ENCODE measurements around the gene APOL5. TPM values are rescaled to one million over a fixed set of nuclear protein-coding genes. Genes with fewer than 3 reads are reported as not detected.

APOL5 gene
- total RNA-seq, 1 experiment from 2014 or later, result not detected

DNA sequence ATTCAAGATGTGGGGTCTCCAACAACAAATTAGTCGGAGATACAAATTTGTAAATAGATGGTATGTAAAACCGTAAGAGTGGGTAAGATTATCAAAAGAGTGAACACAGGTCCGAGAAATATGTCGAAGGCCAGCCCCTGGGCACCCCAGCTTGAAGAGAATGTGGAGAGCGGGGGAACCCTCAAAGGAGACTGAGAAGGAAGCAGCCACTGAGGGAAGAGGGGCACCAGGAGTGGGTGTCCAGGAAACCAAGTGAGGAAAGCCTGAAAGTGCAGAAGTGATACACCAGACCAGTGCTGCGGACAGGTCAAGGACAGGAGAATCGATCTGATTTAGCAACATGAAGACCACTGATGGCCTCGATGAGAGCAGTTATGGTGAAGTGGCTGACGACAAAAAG, 14.4 kb downstream of the APOL5 start:
- no peak for ATAC-seq
- H3K27me3 Mint-ChIP-seq (ENCODE audit: low read depth), result no peaks in the 10 kb centered on the region
- ChIA-PET POLR2A (no interaction called here), CTCF (no interaction called here)
- H3K36me3 Mint-ChIP-seq, result peaks cover 17% of the 10 kb centered on the region
- peaks cover 17% of the 10 kb centered on the region for H3K9me3 Mint-ChIP-seq
- H3K4me3 Mint-ChIP-seq, result no peak overlapping the region
- TF ChIP-seq ZNF423 (CRISPR knock-in tag; IDR thresholded peaks at IDR 0.05) (no peak), ZNF416 (CRISPR knock-in tag; IDR thresholded peaks at IDR 0.05) (no peak), ETV6 (CRISPR knock-in tag; IDR thresholded peaks at IDR 0.05) (no peak), ZNF121 (CRISPR knock-in tag; IDR thresholded peaks at IDR 0.05) (no peak), FOXP1 (CRISPR knock-in tag; IDR thresholded peaks at IDR 0.05; ENCODE audit: borderline replicate concordance) (no peak), ZNF219 (CRISPR knock-in tag; IDR thresholded peaks at IDR 0.05; ENCODE audit: borderline replicate concordance) (no peak), TEAD1 (CRISPR knock-in tag; IDR thresholded peaks at IDR 0.05) (no peak), TP53 (CRISPR knock-in tag; IDR thresholded peaks at IDR 0.05) (no peak), ATF1 (CRISPR knock-in tag; IDR thresholded peaks at IDR 0.05) (no peak)
- TF ChIP-seq, protein P1, sequence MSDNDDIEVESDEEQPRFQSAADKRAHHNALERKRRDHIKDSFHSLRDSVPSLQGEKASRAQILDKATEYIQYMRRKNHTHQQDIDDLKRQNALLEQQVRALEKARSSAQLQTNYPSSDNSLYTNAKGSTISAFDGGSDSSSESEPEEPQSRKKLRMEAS (CRISPR knock-in tag; IDR thresholded peaks at IDR 0.05), result no peak
- TF ChIP-seq, protein P2, sequence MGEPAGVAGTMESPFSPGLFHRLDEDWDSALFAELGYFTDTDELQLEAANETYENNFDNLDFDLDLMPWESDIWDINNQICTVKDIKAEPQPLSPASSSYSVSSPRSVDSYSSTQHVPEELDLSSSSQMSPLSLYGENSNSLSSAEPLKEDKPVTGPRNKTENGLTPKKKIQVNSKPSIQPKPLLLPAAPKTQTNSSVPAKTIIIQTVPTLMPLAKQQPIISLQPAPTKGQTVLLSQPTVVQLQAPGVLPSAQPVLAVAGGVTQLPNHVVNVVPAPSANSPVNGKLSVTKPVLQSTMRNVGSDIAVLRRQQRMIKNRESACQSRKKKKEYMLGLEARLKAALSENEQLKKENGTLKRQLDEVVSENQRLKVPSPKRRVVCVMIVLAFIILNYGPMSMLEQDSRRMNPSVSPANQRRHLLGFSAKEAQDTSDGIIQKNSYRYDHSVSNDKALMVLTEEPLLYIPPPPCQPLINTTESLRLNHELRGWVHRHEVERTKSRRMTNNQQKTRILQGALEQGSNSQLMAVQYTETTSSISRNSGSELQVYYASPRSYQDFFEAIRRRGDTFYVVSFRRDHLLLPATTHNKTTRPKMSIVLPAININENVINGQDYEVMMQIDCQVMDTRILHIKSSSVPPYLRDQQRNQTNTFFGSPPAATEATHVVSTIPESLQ (CRISPR knock-in tag; IDR thresholded peaks at IDR 0.05), result no peak
- H3K4me1 Mint-ChIP-seq, result 0 out of 2 replicates have a peak, but pooled peaks cover 4% of the 10 kb centered on the region
- no peak overlapping the region for H3K27ac Mint-ChIP-seq
- no peak for DNase-seq (ENCODE audit: low spot score)

DNA sequence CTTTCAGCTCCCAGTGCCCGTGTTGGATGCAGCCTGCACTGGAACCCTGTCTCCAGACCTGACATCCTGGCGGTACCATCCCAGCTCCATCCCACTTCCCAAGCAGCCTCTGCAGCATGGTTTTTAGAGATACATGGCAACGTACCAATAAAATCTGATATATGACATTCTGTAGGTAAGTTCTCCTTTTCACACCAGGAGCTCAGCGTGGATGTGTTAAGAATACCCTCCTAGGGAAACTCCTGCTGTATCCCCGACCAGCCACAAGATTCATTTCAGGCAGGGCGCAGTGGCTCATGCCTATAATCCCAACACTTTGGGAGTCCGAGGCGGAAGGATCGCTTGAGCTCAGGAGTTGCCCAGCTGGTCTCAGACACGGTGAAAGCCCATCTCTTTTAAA, 15.4 kb downstream of the APOL5 start:
- H3K4me1 Mint-ChIP-seq, result 0 out of 2 replicates have a peak, but pooled peaks cover 4% of the 10 kb centered on the region
- ChIA-PET CTCF (interaction anchor here (0.8 to 1.1 kb wide), 3 partner anchors 13 to 111 kb away, joined by 3 to 4 read pairs (median 3); no protein-coding TSS in a partner anchor), POLR2A (no interaction called here)
- H3K27ac Mint-ChIP-seq, result no peak overlapping the region
- DNase-seq (ENCODE audit: low spot score) (no peak), ATAC-seq (no peak)
- no peaks in the 10 kb centered on the region for H3K27me3 Mint-ChIP-seq (ENCODE audit: low read depth)
- peaks cover 24% of the 10 kb centered on the region for H3K36me3 Mint-ChIP-seq
- no peak overlapping the region for H3K4me3 Mint-ChIP-seq
- H3K9me3 Mint-ChIP-seq, result peaks cover 17% of the 10 kb centered on the region
- no peak for TF ChIP-seq MXD4 (CRISPR knock-in tag; IDR thresholded peaks at IDR 0.05; ENCODE audit: borderline replicate concordance)
- TF ChIP-seq, protein P3, sequence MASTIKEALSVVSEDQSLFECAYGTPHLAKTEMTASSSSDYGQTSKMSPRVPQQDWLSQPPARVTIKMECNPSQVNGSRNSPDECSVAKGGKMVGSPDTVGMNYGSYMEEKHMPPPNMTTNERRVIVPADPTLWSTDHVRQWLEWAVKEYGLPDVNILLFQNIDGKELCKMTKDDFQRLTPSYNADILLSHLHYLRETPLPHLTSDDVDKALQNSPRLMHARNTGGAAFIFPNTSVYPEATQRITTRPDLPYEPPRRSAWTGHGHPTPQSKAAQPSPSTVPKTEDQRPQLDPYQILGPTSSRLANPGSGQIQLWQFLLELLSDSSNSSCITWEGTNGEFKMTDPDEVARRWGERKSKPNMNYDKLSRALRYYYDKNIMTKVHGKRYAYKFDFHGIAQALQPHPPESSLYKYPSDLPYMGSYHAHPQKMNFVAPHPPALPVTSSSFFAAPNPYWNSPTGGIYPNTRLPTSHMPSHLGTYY (CRISPR knock-in tag; IDR thresholded peaks at IDR 0.05), result no peak
- no peak for TF ChIP-seq ATF1 (CRISPR knock-in tag; IDR thresholded peaks at IDR 0.05)
- TF ChIP-seq CBFB (CRISPR knock-in tag; IDR thresholded peaks at IDR 0.05; ENCODE audit: low read depth), result no peak
- no peak for TF ChIP-seq ESRRA (CRISPR knock-in tag; IDR thresholded peaks at IDR 0.05; ENCODE audit: borderline replicate concordance)
- TF ChIP-seq, protein P4, sequence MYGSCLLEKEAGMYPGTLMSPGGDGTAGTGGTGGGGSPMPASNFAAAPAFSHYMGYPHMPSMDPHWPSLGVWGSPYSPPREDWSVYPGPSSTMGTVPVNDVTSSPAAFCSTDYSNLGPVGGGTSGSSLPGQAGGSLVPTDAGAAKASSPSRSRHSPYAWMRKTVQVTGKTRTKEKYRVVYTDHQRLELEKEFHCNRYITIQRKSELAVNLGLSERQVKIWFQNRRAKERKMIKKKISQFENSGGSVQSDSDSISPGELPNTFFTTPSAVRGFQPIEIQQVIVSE (CRISPR knock-in tag; IDR thresholded peaks at IDR 0.05; ENCODE audit: borderline replicate concordance), result no peak
- no peak for TF ChIP-seq EMX1 (CRISPR knock-in tag; IDR thresholded peaks at IDR 0.05)
- TF ChIP-seq TEAD1 (CRISPR knock-in tag; IDR thresholded peaks at IDR 0.05), result no peak
- TF ChIP-seq, protein P5, sequence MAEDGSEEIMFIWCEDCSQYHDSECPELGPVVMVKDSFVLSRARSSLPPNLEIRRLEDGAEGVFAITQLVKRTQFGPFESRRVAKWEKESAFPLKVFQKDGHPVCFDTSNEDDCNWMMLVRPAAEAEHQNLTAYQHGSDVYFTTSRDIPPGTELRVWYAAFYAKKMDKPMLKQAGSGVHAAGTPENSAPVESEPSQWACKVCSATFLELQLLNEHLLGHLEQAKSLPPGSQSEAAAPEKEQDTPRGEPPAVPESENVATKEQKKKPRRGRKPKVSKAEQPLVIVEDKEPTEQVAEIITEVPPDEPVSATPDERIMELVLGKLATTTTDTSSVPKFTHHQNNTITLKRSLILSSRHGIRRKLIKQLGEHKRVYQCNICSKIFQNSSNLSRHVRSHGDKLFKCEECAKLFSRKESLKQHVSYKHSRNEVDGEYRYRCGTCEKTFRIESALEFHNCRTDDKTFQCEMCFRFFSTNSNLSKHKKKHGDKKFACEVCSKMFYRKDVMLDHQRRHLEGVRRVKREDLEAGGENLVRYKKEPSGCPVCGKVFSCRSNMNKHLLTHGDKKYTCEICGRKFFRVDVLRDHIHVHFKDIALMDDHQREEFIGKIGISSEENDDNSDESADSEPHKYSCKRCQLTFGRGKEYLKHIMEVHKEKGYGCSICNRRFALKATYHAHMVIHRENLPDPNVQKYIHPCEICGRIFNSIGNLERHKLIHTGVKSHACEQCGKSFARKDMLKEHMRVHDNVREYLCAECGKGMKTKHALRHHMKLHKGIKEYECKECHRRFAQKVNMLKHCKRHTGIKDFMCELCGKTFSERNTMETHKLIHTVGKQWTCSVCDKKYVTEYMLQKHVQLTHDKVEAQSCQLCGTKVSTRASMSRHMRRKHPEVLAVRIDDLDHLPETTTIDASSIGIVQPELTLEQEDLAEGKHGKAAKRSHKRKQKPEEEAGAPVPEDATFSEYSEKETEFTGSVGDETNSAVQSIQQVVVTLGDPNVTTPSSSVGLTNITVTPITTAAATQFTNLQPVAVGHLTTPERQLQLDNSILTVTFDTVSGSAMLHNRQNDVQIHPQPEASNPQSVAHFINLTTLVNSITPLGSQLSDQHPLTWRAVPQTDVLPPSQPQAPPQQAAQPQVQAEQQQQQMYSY (CRISPR knock-in tag; IDR thresholded peaks at IDR 0.05), result no peak
- TF ChIP-seq, protein P6, sequence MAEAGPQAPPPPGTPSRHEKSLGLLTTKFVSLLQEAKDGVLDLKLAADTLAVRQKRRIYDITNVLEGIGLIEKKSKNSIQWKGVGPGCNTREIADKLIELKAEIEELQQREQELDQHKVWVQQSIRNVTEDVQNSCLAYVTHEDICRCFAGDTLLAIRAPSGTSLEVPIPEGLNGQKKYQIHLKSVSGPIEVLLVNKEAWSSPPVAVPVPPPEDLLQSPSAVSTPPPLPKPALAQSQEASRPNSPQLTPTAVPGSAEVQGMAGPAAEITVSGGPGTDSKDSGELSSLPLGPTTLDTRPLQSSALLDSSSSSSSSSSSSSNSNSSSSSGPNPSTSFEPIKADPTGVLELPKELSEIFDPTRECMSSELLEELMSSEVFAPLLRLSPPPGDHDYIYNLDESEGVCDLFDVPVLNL (CRISPR knock-in tag; IDR thresholded peaks at IDR 0.05; ENCODE audit: borderline replicate concordance, low read depth), result no peak
- no peak for TF ChIP-seq NR3C1 (CRISPR knock-in tag; conservative IDR thresholded peaks at IDR 0.05; ENCODE audit: low read depth)
- no peak for TF ChIP-seq NR1H2 (CRISPR knock-in tag; IDR thresholded peaks at IDR 0.05)
- no peak for TF ChIP-seq ZBTB21 (CRISPR knock-in tag; IDR thresholded peaks at IDR 0.05; ENCODE audit: borderline replicate concordance)
- TF ChIP-seq, protein P7, sequence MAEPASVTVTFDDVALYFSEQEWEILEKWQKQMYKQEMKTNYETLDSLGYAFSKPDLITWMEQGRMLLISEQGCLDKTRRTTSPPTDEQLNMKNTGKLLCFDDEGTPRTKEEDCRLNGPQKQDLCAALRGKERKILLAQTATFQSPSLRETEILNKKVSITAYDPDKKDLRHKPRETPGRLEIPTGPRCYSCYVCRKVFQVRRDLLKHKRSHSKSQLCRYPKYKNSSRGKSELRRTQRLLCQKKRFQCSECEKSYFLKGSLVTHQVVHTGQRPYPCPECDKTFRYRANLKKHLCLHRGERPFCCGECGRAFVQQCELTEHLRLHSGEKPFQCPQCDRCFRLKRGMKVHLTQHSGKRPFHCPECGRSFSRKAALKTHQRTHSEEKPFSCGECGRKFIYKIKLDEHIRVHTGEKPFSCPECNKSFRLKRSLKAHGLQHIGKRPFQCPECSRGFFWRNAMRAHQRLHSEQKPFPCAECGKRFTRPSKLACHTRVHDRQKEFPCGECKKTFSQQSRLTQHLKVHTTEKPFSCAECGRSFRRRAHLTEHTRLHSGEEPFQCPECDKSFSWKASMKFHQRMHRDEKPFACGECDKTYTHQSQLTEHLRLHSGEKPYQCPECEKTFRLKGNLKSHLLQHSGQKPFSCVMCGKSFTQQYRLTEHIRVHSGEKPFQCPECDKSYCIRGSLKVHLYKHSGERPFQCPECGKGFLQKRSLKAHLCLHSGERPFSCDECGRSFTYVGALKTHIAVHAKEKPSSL (CRISPR knock-in tag; conservative IDR thresholded peaks at IDR 0.05), result no peak
- TF ChIP-seq, protein P8, sequence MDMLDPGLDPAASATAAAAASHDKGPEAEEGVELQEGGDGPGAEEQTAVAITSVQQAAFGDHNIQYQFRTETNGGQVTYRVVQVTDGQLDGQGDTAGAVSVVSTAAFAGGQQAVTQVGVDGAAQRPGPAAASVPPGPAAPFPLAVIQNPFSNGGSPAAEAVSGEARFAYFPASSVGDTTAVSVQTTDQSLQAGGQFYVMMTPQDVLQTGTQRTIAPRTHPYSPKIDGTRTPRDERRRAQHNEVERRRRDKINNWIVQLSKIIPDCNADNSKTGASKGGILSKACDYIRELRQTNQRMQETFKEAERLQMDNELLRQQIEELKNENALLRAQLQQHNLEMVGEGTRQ (CRISPR knock-in tag; IDR thresholded peaks at IDR 0.05), result no peak
